Stimulated activated CD4-positive, alpha-beta T cell treated with anti-CD3 and anti-CD28 coated beads, Interleukin-4, amount 100 ng/mL, for 24 hours (primary cell): ENCODE results near the gene INPP5K.
A peak's percentile ranks its signal among the peaks of the same experiment; 100 is the strongest.

Experiments used
- DNase-seq: peaks from one replicate; pipeline ENCODE4 v3.0.0-alpha.2; 2020

The INPP5K gene

GRCh38 chr17:1504866-1505265 lies 11.5 kb downstream of the INPP5K start:
- no peak for DNase-seq

DNA sequence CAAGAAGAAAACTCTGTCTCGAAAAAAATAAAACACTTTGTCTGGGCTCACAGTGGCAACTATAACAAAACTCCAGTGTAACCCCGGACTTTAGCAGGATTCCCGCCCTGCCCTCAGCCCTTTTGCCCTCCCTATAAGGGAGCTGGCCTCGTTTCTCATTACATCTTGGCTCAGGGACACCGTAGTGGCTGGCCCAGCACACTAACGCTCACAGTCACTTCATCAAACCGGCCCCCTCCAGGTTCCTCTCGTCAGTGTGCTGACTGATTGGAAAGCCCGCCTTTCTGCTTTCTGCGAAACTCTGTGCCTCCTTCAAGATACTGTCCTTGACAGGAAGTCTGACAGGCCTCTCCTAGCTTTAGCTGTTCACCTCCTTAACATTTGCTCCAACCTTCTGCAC lies 12.7 kb downstream of the INPP5K start:
- DNase-seq: no peak

DNA sequence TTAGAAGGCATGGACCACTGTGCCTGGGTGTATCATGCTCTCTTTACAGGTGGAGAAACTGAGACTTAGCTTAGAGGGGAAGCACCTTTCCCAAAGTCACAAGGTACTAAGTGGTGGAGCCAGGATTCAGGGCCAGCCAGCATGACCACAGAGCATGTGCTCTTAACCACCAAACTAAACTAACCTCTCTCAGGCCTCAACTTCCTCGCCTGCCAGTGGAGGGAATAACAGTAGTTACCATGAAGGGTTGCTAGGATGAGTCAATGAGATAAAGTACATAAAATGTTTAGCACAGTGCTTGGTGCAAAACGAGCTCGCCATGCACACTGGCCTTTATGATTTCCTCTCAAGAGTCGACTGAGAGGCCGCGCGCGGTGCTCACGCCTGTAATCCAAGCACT lies 17.5 kb downstream of the INPP5K start:
- no peak for DNase-seq

- DNase-seq: no peak
These were observed 18.2 kb downstream of the INPP5K start for GRCh38 chr17:1498233-1498632.

DNA sequence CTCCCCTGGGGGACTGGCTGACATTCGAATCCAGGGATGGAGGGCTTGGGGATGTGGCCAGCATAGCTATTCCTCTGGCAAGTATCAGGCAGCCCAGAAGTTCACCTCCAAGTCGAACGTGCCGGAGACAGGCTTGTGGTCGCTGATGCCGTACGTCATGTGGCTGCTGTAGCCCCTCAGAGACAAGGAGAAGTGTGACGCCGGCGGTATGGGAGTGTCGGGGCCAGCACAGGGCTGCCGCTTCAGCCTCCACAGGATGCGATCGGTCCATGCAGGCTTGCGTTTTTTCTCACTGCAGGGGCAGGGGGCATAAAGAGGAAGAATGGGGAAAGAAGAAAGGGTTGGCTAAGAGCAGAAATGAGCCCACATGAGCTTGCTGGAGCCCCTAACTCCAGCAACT lies 18.6 kb downstream of the INPP5K start:
- no peak for DNase-seq

GRCh38 chr17:1496869-1497268 lies 19.5 kb downstream of the INPP5K start:
- DNase-seq: no peak

GRCh38 chr17:1495265-1495989 lies 21.0 kb downstream of the INPP5K start:
- no peak for DNase-seq

- no peak for DNase-seq
These were observed 21.6 kb downstream of the INPP5K start for GRCh38 chr17:1494736-1495253.

DNA sequence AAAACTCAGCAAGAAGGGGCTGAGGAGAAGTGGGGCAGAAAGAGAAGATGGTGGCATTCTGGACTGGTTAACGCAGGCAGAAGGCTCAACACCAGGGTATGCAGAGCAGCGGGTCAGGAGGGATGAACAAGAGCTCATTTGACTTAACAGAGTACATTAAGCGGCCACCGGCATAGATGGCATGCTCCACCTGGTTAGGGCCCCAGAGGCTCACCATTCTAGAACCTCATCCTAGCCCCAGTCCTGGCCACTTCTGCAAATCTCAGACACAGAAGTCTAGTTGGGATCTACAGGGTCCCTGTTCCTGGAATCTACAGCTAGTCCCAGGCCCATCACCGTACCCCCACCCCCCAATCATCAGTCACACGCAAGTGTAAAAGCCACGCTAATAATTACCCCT lies 22.2 kb downstream of the INPP5K start:
- no peak for DNase-seq

GRCh38 chr17:1493291-1493980 lies 23.0 kb downstream of the INPP5K start:
- no peak for DNase-seq

DNA sequence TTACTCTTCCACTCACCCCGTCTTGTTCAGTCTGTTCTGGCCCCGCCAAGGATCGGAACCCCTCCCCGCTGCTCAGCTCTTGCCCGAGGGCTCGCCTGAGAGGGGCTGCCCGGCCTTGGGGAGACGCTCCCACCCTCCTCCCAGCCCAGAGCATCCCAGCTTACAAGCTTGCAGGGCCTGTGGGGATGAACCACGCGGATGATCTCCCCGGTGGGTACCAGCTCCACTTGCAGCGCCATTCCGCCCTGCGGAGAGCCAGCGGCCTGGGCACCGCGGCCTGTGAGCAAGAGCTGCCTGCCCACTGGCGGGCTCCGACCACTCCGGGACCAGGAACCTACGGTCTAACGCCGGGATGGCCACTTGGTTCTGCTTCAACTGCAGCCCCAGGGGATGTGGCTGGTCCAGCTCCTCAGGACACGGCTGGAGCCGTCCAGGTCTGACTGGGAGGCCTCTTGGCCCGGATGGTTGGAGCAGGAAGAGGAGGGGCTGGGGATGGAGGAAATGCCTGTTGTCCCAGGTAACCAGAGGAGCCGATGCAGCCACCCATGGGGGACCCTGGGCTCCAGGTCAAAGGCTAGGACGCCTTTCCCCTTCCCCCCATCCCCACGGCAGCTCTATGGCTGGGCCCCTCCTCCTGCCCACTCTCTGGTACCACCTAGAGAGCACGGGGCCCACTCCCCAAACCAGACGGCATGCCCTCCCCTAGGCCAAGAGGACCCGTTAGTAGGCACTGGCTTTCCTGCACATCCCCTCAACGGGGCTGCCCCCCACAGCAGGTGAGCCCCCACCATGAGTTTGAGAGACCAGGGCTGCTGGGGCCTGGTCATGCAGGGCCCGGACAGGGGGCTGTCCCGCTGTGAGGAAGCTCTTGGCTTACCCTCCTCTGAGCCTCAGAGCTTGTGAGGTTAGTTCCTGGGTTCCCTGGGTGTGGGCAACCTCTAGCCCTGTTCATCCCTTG lies 23.9 kb downstream of the INPP5K start, which contains the start of gene MYO1C:
Gene MYO1C (minus strand): TSS at position 438 of the 958 bp plus-strand sequence. CDS start 199 bp downstream, at position 239.
- DNase-seq: no peak

DNA sequence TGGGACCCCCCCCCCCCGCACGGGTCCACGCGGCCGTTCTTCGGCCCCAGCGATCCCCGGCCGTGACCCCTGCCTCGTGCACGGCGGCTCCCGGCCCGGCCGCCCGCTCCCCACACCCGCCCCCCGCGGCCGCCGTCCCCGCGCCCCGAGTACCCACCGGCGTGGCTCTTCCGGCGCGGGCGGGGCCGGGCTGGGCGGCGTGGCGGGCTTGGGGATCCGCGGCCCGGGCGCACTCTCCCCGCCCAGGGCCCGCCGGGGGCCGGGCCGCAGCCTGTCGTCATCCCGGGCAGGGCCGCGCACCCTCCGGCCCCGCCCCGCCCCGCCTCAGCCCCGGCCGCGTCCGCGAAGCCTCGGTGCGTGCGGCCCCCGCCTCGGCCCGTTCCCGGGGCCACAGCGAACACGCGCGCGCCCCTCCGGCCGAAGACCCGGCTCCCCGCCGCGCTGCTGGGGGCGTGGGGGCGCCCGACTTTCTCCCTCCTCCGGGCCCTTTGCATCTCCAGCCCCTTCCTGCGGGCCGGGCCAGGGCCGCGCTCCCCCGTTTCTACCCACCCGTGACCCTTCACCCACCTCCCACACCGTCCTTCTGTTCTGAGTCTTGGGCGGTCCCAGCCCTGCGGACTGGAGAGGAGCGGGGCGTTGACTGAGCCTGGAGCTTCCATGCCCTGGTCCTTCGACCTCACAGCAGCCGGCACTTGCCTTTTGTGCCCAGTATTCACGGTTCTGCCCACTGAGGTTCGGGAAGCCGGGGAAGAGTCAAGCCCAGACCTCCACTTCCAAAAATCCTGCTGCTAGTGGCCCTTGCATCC lies 24.8 kb downstream of the INPP5K start:
- peak; percentile 40 for DNase-seq

GRCh38 chr17:1490643-1491442 lies 25.6 kb downstream of the INPP5K start:
- DNase-seq: peak; percentile 67

DNA sequence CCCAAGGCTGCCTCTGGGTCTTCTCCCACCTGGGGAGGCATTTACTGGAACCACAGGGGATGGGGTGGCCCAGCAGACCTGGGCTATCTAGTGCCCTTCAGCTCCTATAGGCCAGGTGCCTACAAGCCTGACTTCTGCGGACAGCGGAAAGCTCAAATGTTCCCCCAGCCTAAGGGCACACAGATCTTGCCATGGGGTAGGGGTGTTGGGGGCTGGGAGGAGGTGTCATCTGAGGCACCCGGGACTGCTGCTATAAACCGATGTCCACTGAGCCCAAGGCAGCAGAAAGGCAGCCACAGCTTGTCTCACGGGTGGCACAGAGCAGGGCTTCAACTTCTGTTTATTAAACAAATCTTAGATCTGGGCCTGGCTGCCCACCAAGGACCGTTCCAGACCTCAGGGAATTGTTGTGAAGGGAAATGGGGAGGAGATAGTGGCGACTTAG lies 27.6 kb downstream of the INPP5K start:
- no peak for DNase-seq

DNA sequence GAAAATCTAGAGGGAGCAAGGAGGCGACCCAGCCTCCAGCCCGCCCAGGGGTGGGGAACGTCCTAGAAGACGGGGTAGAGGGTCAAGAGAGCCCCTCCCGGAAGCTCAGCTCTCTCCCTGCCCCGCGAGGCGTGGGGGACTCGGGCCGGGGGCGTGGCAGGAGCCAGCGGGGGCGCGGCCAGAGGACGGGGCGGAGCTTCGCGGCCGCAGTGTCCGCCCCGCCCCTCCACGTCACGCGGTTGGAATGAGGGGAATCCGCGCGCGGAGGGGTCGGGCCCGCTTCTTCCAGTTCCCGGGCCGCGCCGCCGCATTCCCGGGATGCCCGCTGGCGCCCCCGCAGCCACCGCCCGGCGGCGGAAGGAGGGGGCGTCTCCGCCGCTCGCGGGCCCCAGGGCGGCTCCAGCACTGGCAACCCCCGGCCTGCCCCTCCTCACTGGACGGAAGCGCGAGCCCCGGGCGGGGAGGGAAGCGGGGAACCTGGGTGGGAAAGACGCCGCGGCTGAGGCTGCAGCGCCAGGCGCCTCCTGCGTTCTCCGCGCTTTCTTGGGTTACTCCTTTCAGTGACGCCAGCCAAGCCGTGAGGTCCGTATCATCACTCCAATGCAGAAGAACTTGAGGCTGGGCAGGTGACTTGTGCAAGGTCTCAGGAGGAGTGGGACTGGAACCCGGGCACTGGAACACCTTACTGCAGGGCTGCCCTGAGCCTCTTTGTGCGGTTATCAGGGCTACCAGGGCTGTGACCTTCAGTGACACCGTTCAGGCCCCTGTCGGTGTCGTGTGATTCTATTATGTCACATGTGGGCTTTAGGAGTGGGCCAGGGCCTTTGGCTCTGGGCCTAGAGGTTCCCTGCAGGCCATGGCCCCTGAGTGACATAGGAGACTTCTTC lies 28.2 kb downstream of the INPP5K start:
- DNase-seq: peak; percentile 65

DNA sequence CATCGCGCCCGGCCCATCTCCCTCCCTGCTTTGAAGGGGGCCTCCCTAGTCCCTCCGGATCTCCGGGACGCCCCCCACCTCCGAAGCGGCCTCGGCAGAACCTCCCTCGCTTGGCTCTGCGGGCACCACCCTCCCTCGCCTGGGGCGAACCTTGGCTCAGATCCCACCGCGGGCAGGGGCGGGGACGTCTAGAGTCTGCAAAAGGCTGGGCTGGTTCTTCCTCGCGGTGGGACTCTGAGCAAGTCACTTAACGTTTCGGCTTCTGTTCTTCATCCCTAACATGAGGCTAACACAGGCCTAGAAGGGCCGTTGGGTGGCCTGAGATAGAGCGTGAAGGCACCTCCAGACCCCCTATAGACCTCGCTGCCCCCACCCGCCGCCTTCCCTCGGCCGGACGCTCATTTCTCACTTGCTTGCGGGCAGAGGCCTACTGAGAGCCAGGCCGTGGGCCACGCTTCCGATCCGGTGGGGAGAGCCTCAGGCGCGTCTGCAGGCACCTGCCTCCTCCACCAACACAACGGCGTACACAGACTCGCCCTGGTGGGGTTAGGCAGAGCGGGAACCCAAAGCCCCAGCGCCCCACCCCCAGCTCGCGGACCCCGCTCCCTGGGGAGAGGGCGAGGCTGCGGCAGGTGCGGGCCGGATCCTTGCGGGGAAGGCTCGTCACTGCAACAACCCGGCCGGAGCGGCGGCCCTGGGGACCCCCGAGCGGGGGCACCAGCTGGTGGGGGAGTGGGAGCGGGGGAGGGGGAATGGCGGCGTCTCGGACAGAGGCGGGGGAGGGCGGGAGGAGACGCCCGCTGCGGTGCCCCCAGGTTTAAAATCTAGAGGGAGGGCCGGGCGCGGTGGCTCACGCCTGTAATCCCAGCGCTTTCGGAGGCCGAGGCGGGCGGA lies 29.4 kb downstream of the INPP5K start:
- DNase-seq: peak; percentile 79

- DNase-seq: peak; percentile 59
These were observed 30.7 kb downstream of the INPP5K start for GRCh38 chr17:1485423-1486376.
